A204.1 (cell line): Measurements from ENCODE around the gene TFPI.
"Not testable (repeated sequence)": the region's sequence is repeated elsewhere in the genome, so short reads cannot be mapped to it uniquely, and the experiment has no call there.

Experiments used
- FAIRE-seq: peaks from 2 replicates; lab custom pipeline; 2012; peaks lifted over from hg19 to GRCh38; lab: Jason Lieb, UNC

Gene TFPI

DNA sequence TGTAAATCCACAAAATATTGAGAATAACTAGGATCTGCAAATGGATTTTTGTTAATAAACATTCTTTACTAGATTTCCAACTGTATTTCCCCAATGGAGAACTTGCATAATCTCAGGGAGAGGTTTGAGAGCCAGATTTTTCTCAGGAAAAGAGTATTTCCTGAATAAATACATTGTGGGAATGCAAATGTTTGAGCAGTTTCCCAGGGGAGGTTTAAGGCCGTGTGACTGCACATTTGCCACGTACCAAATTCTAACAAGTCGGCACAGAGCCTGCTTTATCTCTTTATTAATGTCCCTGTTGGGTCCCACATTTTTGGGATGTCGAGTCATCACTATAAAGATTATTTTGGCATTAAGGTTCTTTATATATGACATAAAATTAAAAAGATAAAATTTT, 27.0 kb downstream of the TFPI start:
- FAIRE-seq = no peak

DNA sequence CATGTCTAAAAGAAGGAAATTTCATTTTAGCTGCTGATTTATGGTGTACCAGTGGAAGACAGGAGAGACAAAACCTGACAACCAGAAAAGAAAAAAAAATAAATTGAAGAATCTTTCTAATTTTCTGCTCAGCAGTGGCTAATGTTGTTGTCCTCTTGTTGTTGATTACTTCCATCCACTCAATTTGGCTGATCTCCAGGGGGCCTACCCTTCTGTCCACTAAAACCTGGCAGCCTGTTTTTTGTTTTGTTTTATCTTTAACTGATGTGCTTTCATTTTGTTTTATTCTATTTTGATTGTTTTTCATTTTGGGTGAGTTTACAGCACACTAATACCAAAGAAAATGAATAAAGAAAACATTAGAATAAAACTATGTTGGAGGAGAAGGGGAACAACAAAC, 27.4 kb downstream of the TFPI start:
- FAIRE-seq = no peak

DNA sequence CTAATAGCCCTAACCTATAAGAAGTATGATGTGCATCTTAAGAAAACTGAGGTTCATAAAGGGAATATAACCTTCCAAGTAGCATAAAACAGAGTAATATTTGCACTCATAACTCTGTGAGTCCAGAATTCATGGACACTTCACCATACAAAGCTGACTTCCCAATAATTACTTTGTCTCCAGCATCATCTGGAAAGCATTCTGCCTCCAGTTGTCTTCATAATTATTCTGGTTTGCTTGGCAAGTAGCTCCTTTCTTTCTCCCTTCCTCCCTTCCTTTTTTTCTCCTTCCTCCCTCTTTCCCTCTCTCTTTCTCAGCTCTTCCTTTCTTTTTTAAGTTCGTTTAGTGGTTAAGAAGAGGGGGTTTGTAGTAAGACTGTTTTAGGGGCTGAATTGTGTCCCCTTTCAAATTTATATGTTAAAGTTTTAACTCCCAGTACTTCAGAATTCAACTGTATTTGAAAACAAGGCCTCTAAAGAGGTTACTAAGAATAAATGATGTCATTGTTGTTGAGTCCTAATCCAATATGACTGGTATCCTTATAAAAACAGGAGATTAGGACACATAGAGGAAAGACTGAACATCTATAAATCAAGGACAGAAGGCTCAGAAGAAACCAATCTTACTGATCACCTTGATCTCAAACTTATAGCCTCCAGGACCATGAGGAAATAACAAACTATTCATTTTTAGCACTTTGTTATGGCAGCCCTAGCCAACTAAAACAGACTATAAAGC, 28.9 kb downstream of the TFPI start:
- FAIRE-seq = no peak

DNA sequence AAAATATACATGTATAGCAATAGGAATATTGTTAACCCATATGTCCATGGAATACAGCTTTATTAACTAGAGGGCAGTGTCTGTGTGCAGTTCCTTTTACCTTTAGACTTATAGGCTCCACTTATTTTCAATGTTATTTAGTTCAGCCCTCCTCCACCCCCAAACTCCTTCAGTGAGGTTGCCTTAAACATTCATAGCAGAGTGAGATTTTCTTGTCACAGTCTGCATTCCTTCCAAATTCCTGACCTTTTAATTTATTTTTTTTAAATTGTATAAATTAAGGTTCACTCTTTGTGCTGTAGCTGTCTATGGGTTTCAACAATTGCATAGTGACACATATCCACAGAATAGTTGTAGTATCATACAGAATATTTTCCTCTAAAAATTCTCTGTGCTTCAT, 30.9 kb downstream of the TFPI start:
- no peak for FAIRE-seq

DNA sequence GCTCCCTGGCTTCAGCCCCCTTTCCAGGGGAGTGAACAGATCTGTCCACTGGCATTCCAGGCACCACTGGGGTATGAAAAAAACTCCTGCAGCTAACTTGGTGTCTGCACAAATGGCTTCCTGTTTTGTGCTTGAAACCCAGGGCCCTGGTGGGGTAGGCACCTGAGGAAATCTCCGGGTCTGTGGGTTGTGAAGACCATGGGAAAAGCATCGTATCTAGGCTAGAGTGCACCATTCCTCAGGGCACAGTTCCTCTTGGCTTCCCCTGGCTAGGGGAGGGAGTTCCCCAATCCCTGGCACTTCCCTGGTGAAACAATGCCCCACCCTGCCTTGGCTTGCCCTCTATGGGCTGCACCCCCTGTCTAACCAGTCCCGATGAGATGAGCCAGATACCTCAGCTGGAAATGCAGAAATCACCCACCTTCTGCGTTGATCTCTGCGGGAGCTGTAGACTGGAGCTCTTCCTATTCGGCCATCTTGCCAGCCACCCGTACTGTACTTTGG, 34.1 kb downstream of the TFPI start:
- FAIRE-seq = no peak

DNA sequence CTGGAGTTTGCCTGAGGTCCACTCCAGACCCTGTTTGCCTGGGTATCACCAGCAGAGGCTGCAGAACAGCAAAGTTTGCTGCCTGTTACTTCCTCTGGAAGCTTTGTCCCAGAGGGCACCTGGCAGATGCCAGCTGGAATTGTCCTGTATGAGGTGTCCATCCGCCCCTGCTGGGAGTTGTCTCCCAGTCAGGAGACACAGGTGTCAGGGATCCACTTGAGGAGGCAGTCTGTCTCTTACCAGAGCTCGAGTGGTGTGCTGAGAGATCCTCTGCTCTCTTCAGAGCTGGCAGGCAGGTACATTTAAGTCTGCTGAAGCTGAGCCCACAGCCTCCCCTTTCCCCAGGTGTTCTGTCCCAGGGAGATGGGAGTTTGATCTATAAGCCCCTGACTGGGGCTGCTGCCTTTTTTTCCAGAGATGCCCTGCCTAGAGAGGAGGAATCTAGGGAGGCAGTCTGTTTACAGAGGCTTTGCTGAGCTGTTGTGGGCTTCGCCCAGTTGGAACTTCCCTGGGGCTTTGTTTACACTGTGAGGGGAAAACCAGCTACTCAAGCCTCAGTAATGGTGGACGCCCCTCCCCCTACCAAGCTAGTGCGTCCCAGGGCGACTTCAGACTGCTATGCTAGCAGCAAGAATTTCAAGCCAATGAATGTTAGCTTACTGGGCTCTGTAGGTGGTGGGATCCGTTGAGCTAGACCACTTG, 34.7 kb downstream of the TFPI start:
- no peak for FAIRE-seq

DNA sequence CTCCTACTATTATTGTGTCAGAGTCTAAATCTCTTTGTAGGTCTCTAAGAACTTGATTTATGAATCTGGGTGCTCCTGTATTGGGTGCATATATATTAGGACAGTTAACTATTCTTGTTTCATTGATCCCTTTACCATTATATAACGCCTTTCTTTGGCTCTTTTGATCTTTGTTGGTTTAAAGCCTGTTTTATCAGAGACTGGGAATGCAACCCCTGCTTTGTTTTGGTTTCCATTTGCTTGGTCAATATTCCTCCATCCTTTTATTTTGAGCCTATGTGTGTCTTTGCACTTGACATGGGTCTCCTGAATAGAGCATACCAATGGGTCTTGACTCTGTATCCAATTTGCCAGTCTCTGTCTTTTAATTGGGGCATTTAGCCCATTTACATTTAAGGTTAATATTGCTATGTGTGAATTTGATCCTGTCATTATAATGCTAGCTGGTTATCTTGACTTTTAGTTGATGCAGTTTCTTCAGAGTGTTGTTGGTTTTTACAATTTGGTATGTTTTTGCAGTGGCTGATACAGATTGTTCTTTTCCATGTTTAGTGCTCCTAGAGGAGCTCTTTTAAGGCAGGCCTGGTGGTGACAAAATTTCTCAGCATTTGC, 36.4 kb downstream of the TFPI start:
- FAIRE-seq = not testable (repeated sequence)

DNA sequence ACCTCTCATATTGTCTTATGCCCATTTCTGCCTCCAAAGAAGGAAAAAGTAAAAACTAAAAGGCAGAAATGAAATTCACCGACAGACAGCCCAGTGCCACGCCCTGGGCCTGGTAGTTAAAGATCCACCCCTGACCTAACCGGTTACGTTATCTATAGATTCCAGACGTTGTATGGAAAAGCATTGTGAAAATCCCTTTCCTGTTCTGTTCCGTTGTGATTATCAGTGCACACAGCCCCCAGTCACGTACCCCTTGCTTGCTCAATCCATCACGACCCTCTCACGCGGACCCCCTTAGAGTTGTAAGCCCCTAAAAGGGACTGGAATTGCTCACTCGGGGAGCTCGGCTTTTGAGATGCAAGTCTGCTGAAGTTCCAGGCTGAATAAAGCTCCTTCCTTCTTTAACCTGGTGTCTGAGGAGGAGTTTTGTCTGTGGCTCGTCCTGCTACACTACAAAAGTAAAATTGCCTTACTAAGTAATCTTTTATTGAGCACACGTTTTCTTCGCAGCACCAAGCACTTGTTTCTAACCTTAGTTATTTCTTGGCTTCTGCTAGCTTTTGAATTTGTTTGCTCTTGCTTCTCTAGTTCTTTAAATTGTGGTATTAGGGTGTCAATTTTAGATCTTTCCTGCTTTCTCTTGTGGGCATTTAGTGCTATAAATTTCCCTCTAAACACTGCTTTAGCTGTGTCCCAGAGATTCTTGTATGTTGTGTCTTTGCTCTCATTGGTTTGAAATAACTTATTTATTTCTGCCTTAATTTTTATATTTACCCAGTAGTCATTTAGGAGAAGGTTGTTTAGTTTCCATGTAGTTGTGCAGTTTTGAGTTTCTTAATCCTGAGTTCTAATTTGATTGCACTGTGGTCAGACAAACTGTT, 37.4 kb downstream of the TFPI start:
- FAIRE-seq = not testable (repeated sequence)

DNA sequence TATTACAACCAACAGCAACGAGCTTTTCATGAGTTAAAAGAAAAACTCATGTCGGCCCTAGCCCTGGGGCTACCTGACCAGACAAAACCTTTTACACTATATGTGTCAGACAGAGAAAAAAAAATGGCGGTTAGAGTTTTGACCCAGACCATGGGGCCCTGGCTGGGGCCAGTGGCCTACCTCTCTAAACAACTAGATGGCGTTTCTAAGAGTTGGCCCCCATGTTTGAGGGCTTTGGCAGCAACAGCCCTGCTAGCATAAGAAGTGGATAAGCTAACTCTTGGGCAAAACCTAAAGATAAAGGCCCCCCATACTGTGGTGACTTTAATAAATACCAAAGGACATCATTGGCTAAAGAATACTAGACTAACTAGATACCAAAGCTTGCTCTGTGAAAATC, 39.3 kb downstream of the TFPI start:
- FAIRE-seq = no peak

DNA sequence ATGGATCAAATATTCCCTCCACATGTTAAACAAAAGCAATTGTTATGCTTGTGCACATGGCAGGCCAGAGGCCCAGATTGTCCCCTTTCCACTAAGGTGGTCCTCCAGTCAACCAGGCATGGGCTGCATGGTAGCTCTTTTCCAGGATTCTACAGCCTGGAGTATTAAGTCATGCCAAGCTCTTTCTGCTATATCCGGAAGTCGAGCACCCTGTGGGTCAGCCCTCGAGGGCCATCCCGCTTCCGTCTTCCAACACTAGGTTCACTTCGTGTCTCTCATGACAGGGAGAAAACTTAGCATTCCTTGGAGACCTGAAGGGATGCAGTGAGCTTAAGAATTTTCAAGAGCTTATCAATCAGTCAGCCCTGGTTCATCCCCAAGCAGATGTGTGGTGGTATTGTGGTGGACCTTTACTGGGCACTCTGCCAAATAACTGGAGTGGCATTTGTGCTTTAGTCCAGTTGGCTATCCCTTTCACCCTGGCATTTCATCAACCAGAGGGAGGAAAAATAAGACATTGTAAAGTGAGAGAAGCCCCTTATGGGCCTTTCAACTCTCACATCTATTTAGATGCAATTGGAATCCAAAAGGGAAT, 39.9 kb downstream of the TFPI start:
- FAIRE-seq = not testable (repeated sequence)

DNA sequence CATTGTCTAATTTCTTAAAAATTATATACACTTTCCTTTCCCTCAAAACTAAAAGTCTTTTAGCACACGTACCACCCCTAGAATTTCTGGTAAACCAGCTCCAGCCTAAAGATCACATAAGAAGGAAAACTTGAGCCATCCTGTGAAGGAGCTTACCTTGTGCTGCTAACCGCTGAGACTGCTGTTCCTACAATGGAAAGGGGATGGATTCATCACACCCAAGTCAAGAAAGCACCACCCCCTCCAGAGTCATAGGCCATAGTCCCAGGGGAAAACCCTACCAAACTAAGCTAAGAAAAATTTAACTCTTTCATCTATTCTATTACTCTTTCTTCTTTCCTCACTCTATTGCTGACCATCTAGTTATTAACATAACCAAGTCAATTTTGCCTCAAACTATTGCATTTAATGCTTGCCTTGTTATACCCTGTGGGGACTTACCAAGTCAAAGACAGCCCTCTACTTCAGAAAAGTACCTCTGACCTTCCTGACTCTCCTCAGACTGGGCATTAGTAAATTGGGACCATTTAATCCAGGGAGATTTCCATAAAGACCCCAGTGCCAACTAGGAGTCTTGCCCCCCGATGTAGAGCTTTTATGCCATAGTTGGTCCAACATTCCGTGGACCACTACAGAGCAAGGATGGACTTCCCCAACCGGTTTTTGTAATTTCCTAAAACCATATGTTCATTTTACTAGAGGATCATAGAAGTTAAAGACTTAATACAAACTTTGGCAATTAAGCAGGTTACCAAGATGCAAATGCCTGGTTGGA, 40.6 kb downstream of the TFPI start:
- not testable (repeated sequence) for FAIRE-seq

DNA sequence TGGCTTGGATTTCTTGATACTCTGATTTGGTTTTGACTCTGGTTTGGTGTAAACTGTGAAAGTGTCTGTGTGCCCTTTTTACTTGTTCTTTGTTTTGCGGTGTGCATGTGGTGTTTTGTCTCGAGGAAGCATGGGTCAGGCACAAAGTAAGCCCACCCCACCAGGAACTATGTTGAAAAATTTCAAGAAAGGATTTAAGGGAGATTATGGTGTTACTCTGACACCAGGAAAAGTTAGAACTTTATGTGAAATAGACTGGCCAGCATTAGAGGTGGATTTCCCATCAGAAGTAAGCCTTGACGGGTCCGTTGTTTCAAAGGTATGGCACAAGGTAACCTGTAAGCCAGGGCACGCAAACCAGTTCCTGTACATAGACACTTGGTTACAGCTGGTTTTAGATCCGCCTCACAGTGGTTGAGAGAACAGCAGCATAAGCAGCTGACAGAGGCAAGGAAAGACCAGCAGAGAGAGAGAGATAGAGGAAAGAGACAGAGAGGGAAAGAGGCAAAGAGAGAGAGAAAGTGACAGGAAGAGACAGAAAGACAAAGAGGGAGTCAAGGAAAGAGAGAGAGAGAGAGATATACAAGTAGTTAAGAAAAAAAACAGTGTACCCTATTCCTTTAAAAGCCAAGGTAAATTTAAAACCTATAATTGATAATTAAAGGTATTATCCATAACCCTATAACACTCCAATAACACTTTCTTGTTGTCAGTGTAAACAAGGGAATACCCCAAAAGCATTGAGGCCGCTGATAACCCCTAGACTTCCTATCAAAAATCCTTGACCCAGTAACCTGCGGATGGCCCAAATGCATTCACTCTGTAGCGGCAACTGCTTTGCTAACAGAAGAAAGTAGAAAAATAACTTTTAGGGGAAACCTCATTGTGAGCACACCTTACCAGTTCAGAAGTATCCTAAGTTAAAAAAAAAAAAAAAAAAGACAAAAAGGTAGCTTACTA, 42.6 kb downstream of the TFPI start:
- FAIRE-seq = no peak

DNA sequence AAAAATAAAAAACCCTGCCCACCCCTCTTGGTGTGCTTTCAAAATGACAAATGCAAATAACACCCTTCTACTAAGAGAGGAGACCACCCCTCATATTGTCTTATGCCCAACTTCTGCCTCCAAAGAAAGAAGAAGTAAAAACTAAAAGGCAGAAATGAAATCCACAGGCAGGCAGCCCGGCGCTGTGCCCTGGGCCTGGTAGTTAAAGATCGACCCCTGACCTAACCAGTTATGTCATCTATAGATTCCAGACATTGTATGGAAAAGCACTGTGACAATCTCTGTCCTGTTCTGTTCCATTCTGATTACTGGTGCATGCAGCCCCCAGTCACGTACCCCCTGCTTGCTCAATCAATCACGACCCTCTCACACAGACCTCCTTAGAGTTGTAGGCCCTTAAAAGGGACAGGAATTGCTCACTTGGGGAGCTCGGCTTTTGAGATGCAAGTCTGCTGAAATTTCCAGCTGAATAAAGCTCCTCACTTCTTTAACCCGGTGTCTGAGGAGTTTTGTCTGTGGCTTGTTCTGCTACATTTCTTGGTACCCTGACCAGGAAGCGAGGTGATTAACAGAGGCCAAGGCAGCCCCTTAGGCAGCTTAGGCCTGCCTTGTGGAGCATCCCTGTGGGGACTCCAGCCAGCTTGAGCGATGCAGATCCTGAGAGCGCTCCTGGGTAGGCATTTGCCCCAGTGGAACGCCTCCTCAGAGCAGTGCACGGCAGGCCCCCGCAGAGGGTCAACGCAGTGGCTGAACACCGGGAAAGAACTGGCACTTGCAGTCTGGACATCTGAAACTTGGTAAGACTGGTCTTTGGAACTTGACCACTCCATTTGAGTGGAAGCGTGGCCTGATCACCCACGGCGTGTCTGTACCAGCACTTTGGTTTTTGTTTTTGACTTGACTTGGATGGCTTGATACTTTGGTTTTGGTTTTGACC, 43.5 kb downstream of the TFPI start:
- FAIRE-seq = not testable (repeated sequence)

DNA sequence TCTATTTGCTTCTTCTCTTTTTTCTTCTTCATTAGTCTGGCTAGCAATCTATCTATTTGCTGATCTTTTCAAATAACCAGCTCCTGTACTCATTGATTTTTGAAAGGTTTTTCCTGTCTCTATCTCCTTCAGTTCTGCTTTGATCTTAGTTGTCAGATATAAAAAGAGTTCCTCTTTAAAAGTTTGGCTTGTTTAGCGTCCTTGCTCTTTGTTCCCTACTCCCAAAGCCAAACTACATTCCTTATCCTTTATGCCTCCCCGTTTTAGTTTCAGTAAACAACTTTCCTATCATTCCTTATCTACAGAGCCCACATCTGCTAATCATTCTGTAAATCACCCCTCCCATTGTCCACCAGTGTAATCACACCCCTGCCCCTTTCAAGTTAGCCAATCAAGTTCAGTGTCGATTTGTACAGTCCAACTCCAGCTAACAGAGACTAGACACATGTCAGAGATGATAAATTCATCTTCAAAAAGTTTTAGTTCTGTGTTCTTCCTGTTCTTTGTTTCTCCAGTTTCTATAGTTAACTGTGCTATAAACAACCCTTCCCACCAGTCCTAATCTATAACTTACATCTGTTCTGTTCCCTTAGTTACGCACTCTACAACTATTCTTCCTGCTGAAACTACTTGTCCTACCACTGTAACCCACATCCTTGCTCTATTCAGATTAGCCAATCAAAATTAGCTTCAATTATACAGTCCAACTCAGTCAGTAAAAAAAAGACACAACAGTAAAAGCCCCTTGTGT, 44.4 kb downstream of the TFPI start:
- FAIRE-seq = no peak

DNA sequence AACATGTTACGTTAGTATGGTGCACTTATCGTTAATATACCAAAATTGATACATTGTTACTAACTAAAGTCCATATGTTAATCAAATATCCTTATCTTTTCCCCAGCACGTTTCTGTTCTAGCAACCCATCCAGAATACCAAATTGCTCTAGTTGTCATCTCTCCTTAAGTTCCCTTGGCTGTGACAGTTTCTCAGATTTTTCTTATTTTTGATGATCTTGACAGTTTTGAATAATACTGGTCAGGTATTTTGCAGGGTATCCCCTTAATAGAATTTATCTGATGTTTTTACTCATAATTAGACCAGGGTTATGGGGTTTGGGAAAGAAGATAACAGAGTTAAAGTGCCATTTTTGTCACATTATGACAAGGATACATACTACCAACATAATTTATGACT, 47.8 kb downstream of the TFPI start:
- no peak for FAIRE-seq

DNA sequence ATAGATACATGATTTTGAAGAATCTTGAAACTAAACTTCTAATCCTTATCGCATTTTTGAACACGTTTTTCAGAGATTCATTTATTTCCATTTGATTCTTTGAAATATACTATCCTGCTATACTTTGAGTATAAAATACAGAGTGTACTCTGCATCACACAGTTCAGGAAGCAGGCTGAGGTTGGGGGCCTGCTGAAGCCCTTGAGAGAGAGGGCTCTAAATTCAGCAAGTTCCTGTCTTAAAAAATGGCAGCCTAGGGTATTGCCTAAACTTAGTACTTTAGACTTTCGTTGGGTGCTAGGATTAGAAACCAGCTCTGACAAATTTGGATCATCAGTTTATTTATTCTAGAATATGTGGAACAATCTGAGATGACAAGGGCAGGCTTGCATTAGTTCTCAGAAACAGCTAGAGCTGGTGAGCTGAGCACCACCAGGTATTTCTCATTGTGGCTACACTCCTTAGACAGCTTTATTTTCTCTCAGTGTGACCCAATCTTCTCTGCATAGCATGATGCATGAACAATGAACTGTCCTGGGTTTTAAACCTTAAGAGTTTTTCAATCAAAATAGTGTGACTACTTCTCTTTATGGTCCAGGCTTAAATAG, 49.1 kb downstream of the TFPI start:
- FAIRE-seq = no peak

DNA sequence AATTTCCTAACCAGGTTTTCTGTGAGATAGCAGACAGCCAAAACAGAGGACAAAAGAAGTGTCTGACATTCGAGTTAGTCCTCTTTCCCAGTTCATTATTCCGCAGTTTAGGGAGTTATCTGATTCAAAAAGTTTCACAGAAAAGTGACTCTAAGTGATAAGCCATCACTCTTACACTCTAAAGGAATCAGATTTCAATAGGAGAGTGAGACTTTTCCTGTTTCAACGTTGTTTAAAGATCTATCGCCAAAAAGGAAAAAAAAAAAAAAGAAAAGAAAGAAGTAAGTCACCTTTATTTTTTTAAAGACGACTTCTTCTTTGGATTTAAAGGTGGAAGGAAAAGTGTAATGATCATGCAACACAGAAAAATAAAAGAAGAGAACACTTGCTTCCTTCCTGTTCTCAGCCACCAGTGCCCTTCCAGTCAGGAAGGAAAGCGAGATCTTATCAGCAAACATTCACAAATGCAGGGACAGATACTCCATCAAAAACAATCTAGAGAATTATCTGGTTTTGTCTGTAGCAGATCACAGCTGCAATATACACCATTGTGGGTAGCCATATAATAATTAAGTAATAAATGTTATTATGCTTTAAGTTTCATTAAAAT, 49.8 kb downstream of the TFPI start:
- FAIRE-seq = no peak
